ENCODE data around the gene HAPLN3. TPM values are rescaled to one million over a fixed set of nuclear protein-coding genes. Genes with fewer than 3 reads are reported as not detected.

HAPLN3 gene, protein sequence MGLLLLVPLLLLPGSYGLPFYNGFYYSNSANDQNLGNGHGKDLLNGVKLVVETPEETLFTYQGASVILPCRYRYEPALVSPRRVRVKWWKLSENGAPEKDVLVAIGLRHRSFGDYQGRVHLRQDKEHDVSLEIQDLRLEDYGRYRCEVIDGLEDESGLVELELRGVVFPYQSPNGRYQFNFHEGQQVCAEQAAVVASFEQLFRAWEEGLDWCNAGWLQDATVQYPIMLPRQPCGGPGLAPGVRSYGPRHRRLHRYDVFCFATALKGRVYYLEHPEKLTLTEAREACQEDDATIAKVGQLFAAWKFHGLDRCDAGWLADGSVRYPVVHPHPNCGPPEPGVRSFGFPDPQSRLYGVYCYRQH
- not detected in 2 replicates for polyA plus RNA-seq

DNA sequence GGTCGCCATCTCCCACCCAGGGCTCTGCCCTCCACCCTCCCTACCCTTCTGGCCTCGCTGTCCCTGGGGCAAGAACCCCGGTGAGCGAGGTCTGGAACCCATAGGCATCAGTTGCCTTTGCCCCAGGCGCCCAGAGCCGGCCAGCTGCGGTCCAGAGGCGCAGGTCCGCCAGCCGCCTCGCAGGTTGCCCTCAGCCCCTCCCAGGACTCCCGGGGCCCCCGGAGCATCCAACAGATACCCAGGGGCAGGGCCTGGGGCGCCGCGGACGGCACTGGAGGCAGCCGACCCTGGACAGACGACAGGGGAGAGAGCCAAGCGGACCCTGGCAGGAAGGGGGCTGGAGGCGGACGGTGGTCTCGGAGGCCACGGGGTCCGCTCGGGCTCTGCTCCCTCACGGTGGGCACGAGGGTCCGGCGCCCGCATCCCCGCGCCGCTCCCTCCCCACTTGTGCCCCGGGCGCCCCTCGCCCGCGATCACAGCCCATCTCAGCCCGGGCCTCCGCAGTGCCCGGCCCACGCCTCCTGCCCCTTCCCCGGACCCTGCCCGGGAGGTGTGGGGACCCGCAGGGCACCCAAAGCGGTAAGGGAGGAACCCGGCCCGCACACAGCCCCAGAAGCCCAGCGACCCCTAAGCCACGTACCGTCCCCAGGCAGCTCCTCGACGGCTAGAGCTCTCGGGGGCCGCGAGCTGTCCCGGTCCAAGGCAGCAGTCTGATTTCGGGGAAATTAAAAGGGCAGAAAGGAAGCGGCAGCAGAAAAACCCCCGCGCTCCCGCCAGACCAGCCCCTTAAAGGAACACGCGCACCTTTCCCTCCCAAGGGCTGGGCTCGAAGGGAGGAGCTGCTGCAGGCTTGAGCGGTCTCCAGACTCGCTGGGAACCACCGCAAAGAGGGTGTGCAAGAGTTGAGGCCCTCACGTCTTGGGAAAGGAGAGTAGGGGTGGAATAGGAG lies at the start of gene HAPLN3:
HAPLN3 (minus strand) TSS at position 726 of the 949 bp plus-strand sequence. CDS start 8,246 bp downstream, outside the sequence.

DNA sequence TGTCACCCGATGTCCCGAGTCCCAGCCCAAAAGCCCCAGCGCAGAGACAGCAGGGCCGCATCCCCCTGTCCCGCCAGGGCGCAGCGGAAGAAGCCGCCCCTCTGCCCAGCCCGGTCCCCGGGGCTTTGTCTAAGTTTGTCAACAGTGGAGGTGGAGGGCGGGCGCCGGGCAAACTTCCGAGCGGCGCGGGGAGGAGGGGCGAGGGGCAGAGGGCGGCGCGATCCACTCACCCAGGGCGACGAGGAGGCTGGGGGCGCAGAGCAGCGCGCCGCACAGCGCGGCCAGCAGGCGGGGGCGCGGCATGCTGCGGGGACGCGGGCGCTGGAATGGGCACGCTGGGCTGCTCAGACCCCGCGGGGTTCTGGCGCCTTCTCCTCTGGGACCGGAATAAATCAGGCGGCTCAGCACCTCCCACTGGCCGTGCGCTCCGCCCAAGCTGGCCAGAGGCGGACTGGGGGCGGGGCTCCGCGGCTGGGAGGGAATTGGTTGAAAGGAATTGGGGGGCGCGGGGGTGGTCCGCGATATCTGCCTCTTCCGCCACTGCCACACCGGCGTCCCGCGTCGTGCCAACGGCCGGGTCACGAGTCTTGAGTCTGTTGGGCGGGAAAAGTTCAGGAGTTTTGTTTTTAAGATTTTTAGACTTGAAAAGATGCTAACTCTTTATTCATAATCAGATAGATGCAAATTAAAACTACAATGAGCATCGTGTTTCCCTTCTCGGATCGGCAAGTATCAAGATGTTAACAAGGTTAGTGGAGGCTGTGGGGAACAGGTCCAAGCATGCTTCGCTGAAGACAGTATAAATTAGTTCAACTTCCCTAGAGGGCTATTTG lies 17.9 kb upstream of the HAPLN3 start, which contains the start of gene MFGE8:
MFGE8 (minus strand) TSS at position 363 of the 833 bp plus-strand sequence; CDS start at position 303, 60 bp downstream.

Other genes starting within 250 kb of the HAPLN3 start
- not detected in 2 replicates for gene ACAN, start 92.1 kb downstream of the HAPLN3 start, polyA plus RNA-seq
- 2.0 TPM in 1 of 2 replicates, not detected in the other for gene MFGE8, start 17.8 kb upstream of the HAPLN3 start, polyA plus RNA-seq
- 12.1 and 18.8 TPM in 2 replicates for gene ABHD2, start 192.9 kb upstream of the HAPLN3 start, polyA plus RNA-seq

All from Purkinje cell (primary cell).